Measurements from ENCODE around the gene COL18A1. TPM values are rescaled to one million over a fixed set of nuclear protein-coding genes. Genes with fewer than 3 reads are reported as not detected.
A peak's percentile ranks its signal among the peaks of the same experiment; 100 is the strongest.

COL18A1 gene
- polyA plus RNA-seq, 1 donor (not counting 4 experiments of a cell fraction or from before 2014, with no cell fraction given), result 13.0 TPM

- TF ChIP-seq CTCF (optimal IDR thresholded peaks at IDR 0.05 in 1 of 3, IDR thresholded peaks at IDR 0.05 in 1 of 3, conservative IDR thresholded peaks at IDR 0.05 in 1 of 3; ENCODE audit: extremely low read depth in 1 of 3, insufficient read depth in 2 of 3, low read length in 3 of 3) (no peak), EZH2 (IDR thresholded peaks at IDR 0.05; ENCODE audit: low read length) (no peak)
- no peaks in the 10 kb centered on the region for H3K36me3 ChIP-seq (ENCODE audit: control insufficient read depth in 2 of 2, extremely low read depth in 1 of 2, insufficient read depth in 2 of 2, low read length in 2 of 2)
- H4K20me1 ChIP-seq (ENCODE audit: control insufficient read depth, extremely low read depth, insufficient read depth, low read length), result peaks cover 2% of the 10 kb centered on the region
- no peaks in the 10 kb centered on the region for H3K9me3 ChIP-seq (ENCODE audit: control insufficient read depth, low read depth, low read length)
- H3K4me3 ChIP-seq (ENCODE audit: control insufficient read depth in 2 of 3, extremely low read depth in 1 of 3, insufficient read depth in 2 of 3, low read depth in 1 of 3, low read length in 3 of 3), result peak overlapping the region in 1 of 3 experiments; percentile 14
- no peak overlapping the region for H2AFZ ChIP-seq (ENCODE audit: control insufficient read depth, low read length)
- no peaks in the 10 kb centered on the region for H3K9me1 ChIP-seq (ENCODE audit: control insufficient read depth, extremely low read depth, insufficient read depth, low read length)
- DNase-seq (ENCODE audit: low read depth, low spot score), result peak; percentile 69
- peak; percentile 91 for FAIRE-seq
- dilution Hi-C loops (cut with MboI; ENCODE audit: extremely low pct_ligation_motif_present, low sequenced_read_pairs), result no loop called here
- peaks cover 37% of the 10 kb centered on the region for H3K79me2 ChIP-seq (ENCODE audit: control insufficient read depth, insufficient read depth, low read length)
- peaks cover 53% of the 10 kb centered on the region for H3K4me1 ChIP-seq (ENCODE audit: control insufficient read depth, extremely low read depth, insufficient read depth, low read length)
- peak overlapping the region; percentile 29 for H3K9ac ChIP-seq (ENCODE audit: control insufficient read depth, extremely low read depth, insufficient read depth, low read length)
- peak overlapping the region; percentile 61 for H3K4me2 ChIP-seq (ENCODE audit: control insufficient read depth, extremely low read depth, insufficient read depth, low read depth, low read length)
- no peaks in the 10 kb centered on the region for H3K27me3 ChIP-seq (ENCODE audit: control insufficient read depth, extremely low read depth, insufficient read depth, low read length)
- peak overlapping the region; percentile 59 for H3K27ac ChIP-seq (ENCODE audit: control insufficient read depth, insufficient read depth, low read length)
Observed at GRCh38 chr21:45409466-45410150, 4.6 kb downstream of the COL18A1 start.

- peak overlapping the region; percentile 29 for H3K9ac ChIP-seq (ENCODE audit: control insufficient read depth, extremely low read depth, insufficient read depth, low read length)
- H4K20me1 ChIP-seq (ENCODE audit: control insufficient read depth, extremely low read depth, insufficient read depth, low read length), result peaks cover 2% of the 10 kb centered on the region
- H3K27me3 ChIP-seq (ENCODE audit: control insufficient read depth, extremely low read depth, insufficient read depth, low read length), result no peaks in the 10 kb centered on the region
- TF ChIP-seq EZH2 (IDR thresholded peaks at IDR 0.05; ENCODE audit: low read length) (no peak), CTCF (optimal IDR thresholded peaks at IDR 0.05 in 1 of 3, IDR thresholded peaks at IDR 0.05 in 1 of 3, conservative IDR thresholded peaks at IDR 0.05 in 1 of 3; ENCODE audit: extremely low read depth in 1 of 3, insufficient read depth in 2 of 3, low read length in 3 of 3) (no peak)
- peaks cover 40% of the 10 kb centered on the region for H3K79me2 ChIP-seq (ENCODE audit: control insufficient read depth, insufficient read depth, low read length)
- peak overlapping the region; percentile 7 for H3K27ac ChIP-seq (ENCODE audit: control insufficient read depth, insufficient read depth, low read length)
- peak overlapping the region in 2 of 3 experiments; percentile 7 to 22 for H3K4me3 ChIP-seq (ENCODE audit: control insufficient read depth in 2 of 3, extremely low read depth in 1 of 3, insufficient read depth in 2 of 3, low read depth in 1 of 3, low read length in 3 of 3)
- H3K4me2 ChIP-seq (ENCODE audit: control insufficient read depth, extremely low read depth, insufficient read depth, low read depth, low read length), result peak overlapping the region; percentile 61
- H3K9me3 ChIP-seq (ENCODE audit: control insufficient read depth, low read depth, low read length), result no peaks in the 10 kb centered on the region
- no peak for DNase-seq (ENCODE audit: low read depth, low spot score)
- no peaks in the 10 kb centered on the region for H3K9me1 ChIP-seq (ENCODE audit: control insufficient read depth, extremely low read depth, insufficient read depth, low read length)
- no peak for FAIRE-seq
- peaks cover 52% of the 10 kb centered on the region for H3K4me1 ChIP-seq (ENCODE audit: control insufficient read depth, extremely low read depth, insufficient read depth, low read length)
- H3K36me3 ChIP-seq (ENCODE audit: control insufficient read depth in 2 of 2, extremely low read depth in 1 of 2, insufficient read depth in 2 of 2, low read length in 2 of 2), result no peaks in the 10 kb centered on the region
- H2AFZ ChIP-seq (ENCODE audit: control insufficient read depth, low read length), result peak overlapping the region; percentile 10
- dilution Hi-C loops (cut with MboI; ENCODE audit: extremely low pct_ligation_motif_present, low sequenced_read_pairs), result no loop called here
Observed at GRCh38 chr21:45410151-45410864, 5.3 kb downstream of the COL18A1 start.

Measured in keratinocyte (primary cell).